Measurements from ENCODE around the gene RHBDF1. TPM values are rescaled to one million over a fixed set of nuclear protein-coding genes. Genes with fewer than 3 reads are reported as not detected.

The RHBDF1 gene
- total and polyA plus RNA-seq, 9 of the 15 experiments (the other 6 are each of a cell fraction or from before 2014, with no cell fraction given): 1.0 to 8.2 (median 4.2) TPM

- H3K4me2 ChIP-seq (ENCODE audit: insufficient read depth, low read length): peak overlapping the region; percentile 88
- H3K79me2 ChIP-seq (ENCODE audit: control insufficient read depth, insufficient read depth, low read length): peaks cover 29% of the 10 kb centered on the region
- DNase-seq (ENCODE audit: extremely low read depth in 1 of 4, low spot score in 3 of 4) (no peak), FAIRE-seq (no peak), ATAC-seq (no peak)
- no peak for TF ChIP-seq BRCA1 (IDR thresholded peaks at IDR 0.05)
- 0 out of 2 replicates have a peak, but pooled peaks have one; percentile 46 for TF ChIP-seq BRCA1 (CRISPR knock-in tag; IDR thresholded peaks at IDR 0.05)
- TF ChIP-seq TCF15 (CRISPR knock-in tag; IDR thresholded peaks at IDR 0.05): no peak
- 0 out of 2 replicates have a peak, but pooled peaks have one; percentile 17 for TF ChIP-seq ZFP91 (CRISPR knock-in tag; IDR thresholded peaks at IDR 0.05)
- TF ChIP-seq MCM3 (IDR thresholded peaks at IDR 0.05): no peak
- TF ChIP-seq KDM2B (CRISPR knock-in tag; IDR thresholded peaks at IDR 0.05): no peak
- no peak for TF ChIP-seq NR2F6 (CRISPR knock-in tag; IDR thresholded peaks at IDR 0.05)
- TF ChIP-seq TEAD2 (tag; IDR thresholded peaks at IDR 0.05): no peak
- TF ChIP-seq THRAP3 (IDR thresholded peaks at IDR 0.05; ENCODE audit: borderline replicate concordance): no peak
- peak; percentile 52; the same call in 1 of the 2 replicates for TF ChIP-seq ZBTB33 (CRISPR knock-in tag; IDR thresholded peaks at IDR 0.05)
- TF ChIP-seq YBX1 (IDR thresholded peaks at IDR 0.05): no peak
- no peak for TF ChIP-seq PREB (CRISPR knock-in tag; IDR thresholded peaks at IDR 0.05)
- TF ChIP-seq FUS (optimal IDR thresholded peaks at IDR 0.05; ENCODE audit: low read depth, low read length): no peak
- no peak for TF ChIP-seq ARHGAP35 (IDR thresholded peaks at IDR 0.05; ENCODE audit: partially characterized antibody)
- TF ChIP-seq MXD1 (CRISPR knock-in tag; IDR thresholded peaks at IDR 0.05; ENCODE audit: borderline replicate concordance, poor library complexity, severe bottlenecking): no peak
- H3K4me3 ChIP-seq: peak overlapping the region; percentile 93; the same call in 1 of the 2 replicates
- intact Hi-C loops (cut with micrococcal nuclease) (no loop called here), in situ Hi-C loops (cut with MboI) (no loop called here)
- H2AFZ ChIP-seq (ENCODE audit: low read depth, low read length): no peak overlapping the region
- BruUV-seq (replicated peaks): no TSS peak
- POLR2A ChIA-PET: interaction anchor here (0.9 to 1.5 kb wide), 5 partner anchors 9 to 45 kb away, joined by 3 to 7 read pairs (median 4); no protein-coding TSS in a partner anchor
- CTCF ChIA-PET (ENCODE audit: low intra/inter-chr PET ratio): interaction anchor here (0.5 to 0.6 kb wide), 2 partner anchors 15 to 18 kb away, joined by 3 to 4 read pairs; no protein-coding TSS in a partner anchor
- no peaks in the 10 kb centered on the region for H3K9me3 ChIP-seq (replicated peaks; ENCODE audit: control insufficient read depth, insufficient read depth, low read depth, low read length)
- peaks cover 6% of the 10 kb centered on the region; the same call in 1 of the 2 replicates for H4K20me1 ChIP-seq (replicated peaks; ENCODE audit: control insufficient read depth, insufficient read depth, low read length)
- H3K27me3 ChIP-seq (ENCODE audit: control insufficient read depth in 2 of 2, insufficient read depth in 2 of 2, low read length in 2 of 2): no peaks in the 10 kb centered on the region
- peaks cover 37% of the 10 kb centered on the region; the same call in 2 of the 3 replicates for H3K36me3 ChIP-seq (ENCODE audit: control insufficient read depth, insufficient read depth, low read length)
- 83% methylated on average over 30 of the region's 32 CpGs for WGBS (ENCODE audit: insufficient coverage, low coverage, missing lambda C conversion rate)
- peak overlapping the region; percentile 89 to 100 for H3K9ac ChIP-seq (ENCODE audit: insufficient read depth in 1 of 2, low read depth in 2 of 2, low read length in 2 of 2)
- peaks cover 27 to 70% of the 10 kb centered on the region in 2 experiments for H3K4me1 ChIP-seq (replicated peaks in 1 of 2; ENCODE audit: control insufficient read depth in 2 of 2, insufficient read depth in 2 of 2, low read length in 2 of 2)
- peak overlapping the region; percentile 89; the same call in 1 of the 3 replicates for H3K27ac ChIP-seq (ENCODE audit: extremely low read depth, low read depth, low read length)
- H3K9me1 ChIP-seq (ENCODE audit: control insufficient read depth, insufficient read depth, low read length): peaks cover 5% of the 10 kb centered on the region
These were observed 7.0 kb upstream of the RHBDF1 start for GRCh38 chr16:79151-80054.
